ENCODE measurements around the gene VPS26C. TPM values are rescaled to one million over a fixed set of nuclear protein-coding genes. Genes with fewer than 3 reads are reported as not detected.

Gene VPS26C
- total and polyA plus RNA-seq, 2 of the 8 experiments (the other 6 are each of a cell fraction or from before 2014, with no cell fraction given), result 43.5 to 71.6 TPM

DNA sequence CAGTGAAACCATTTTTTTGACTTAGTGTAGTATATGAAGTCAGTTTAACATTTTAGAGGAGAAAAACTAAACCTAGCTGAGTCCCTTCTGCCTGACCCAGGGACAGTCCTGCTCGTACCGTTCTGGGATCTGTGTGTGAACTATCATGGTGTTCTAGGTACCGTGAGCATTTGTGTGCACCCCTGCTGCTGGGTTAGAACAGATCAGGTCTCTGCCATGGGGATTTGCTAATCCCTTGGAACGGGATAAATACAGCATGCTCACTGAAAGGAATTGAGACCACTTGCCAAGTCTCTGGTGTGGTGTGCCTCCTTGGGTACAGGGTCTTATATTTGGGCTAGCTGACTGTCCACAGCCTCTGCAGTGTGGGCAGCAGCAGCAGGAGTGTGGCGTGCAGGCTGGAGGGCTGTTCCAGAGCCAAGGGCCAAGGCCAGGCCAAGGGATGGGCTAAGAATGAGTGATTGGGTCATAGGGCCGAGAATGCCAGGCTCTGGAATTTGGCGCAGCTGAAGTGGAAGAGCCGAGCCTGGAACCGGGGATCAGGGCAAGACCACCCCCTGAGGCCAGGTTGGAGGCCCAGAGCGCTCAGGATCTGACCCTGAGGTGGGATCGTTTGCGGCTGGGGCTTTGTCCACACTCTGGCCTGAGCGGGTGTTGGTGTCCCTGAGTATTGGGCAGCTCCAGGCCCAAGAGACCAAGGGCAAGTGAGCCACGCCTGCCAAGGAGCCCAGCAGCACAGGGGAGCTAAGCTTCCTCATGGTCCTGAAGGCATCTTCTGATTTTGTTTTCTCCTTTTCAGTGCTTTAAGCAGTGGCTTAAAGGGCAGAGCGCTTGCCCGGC, 66.3 kb downstream of the VPS26C start:
- Histone ChIP-seq H3K27me3 (replicated peaks in 1 of 4; ENCODE audit: control insufficient read depth in 3 of 4, extremely low read depth in 1 of 4, insufficient read depth in 3 of 4, low read length in 3 of 4) (no peaks in the 10 kb centered on the region), H3K79me2 (ENCODE audit: control insufficient read depth in 1 of 2, insufficient read depth in 2 of 2, low read length in 2 of 2) (no peaks in the 10 kb centered on the region), H4K5ac (ENCODE audit: insufficient read length, low read depth, low read length) (no peak overlapping the region), H2AFZ (ENCODE audit: low read length) (no peak overlapping the region), H4K91ac (replicated peaks; ENCODE audit: insufficient read length, low read length) (no peak overlapping the region), H3K9me3 (ENCODE audit: insufficient read depth in 2 of 2, low read depth in 1 of 2, low read length in 1 of 2) (no peaks in the 10 kb centered on the region), H4K8ac (ENCODE audit: extremely low read depth, insufficient read depth, low read length) (no peak overlapping the region; the same call in 1 of the 2 replicates), H3K36me3 (ENCODE audit: control insufficient read depth in 2 of 4, insufficient read depth in 4 of 4, low read length in 3 of 4) (peaks cover 0 to 3% (median under 1%) of the 10 kb centered on the region in 4 experiments; a peak in 4 of 8 replicates), H2AK5ac (ENCODE audit: low read depth, low read length) (no peak overlapping the region), H3K23me2 (ENCODE audit: low read depth, low read length) (no peaks in the 10 kb centered on the region), H2BK120ac (replicated peaks; ENCODE audit: low read depth, low read length) (no peak overlapping the region), H4K20me1 (replicated peaks in 1 of 2; ENCODE audit: control insufficient read depth in 1 of 2, insufficient read depth in 2 of 2, low read length in 2 of 2) (no peaks in the 10 kb centered on the region), H2BK15ac (ENCODE audit: low read length) (no peak overlapping the region), H3K4me1 (replicated peaks in 1 of 4; ENCODE audit: control insufficient read depth in 3 of 4, insufficient read depth in 4 of 4, low read length in 3 of 4) (peaks cover 0 to 2% (median 1%) of the 10 kb centered on the region in 4 experiments; a peak in 1 of 7 replicates), H3K23ac (ENCODE audit: insufficient read length) (no peak overlapping the region), H3K14ac (ENCODE audit: insufficient read length) (no peak overlapping the region), H3K27ac (ENCODE audit: low read depth, low read length) (no peak overlapping the region), H3K79me1 (ENCODE audit: low read depth, low read length) (no peaks in the 10 kb centered on the region), H3K9ac (replicated peaks in 1 of 4; ENCODE audit: extremely low read depth in 1 of 4, low read depth in 3 of 4, low read length in 3 of 4) (no peak overlapping the region), H2BK12ac (ENCODE audit: low read depth, low read length) (no peak overlapping the region), H3K56ac (replicated peaks; ENCODE audit: insufficient read length, low read depth, low read length) (no peak overlapping the region), H2BK5ac (ENCODE audit: low read depth, low read length) (no peak overlapping the region), H3K4ac (replicated peaks; ENCODE audit: insufficient read length, low read depth, low read length) (no peak overlapping the region), H3K18ac (ENCODE audit: extremely low read depth, low read length) (no peak overlapping the region), H3K4me2 (ENCODE audit: insufficient read depth in 1 of 2, low read depth in 2 of 2, low read length in 2 of 2) (no peak overlapping the region), H3K4me3 (ENCODE audit: extremely low read depth in 1 of 4, insufficient read depth in 2 of 4, low read depth in 3 of 4, low read length in 4 of 4) (no peak overlapping the region), H2BK20ac (ENCODE audit: low read length) (no peak overlapping the region)
- WGBS, 2 experiments (ENCODE audit: extremely low coverage in 1 of 2, insufficient coverage in 1 of 2, insufficient read length in 1 of 2, insufficient replicate concordance in 2 of 2, low coverage in 1 of 2, low lambda C conversion rate in 2 of 2, missing lambda C conversion rate in 1 of 2), result 93% methylated on average over 16 of the region's 16 CpGs; no CpG with 5 or more reads in 1 of the 2 experiments
- CTCF ChIA-PET (ENCODE audit: partially characterized antibody), result interaction anchor here (0.6 kb wide), 1 partner anchor 7 kb away, joined by 3 read pairs; no protein-coding TSS in a partner anchor
- no peak for TF ChIP-seq JUN (IDR thresholded peaks at IDR 0.05; ENCODE audit: low read depth, low read length)
- POLR2A ChIA-PET (ENCODE audit: partially characterized antibody), result no interaction called here
- no peak for DNase-seq (ENCODE audit: low read depth in 1 of 2, low spot score in 2 of 2)
- FAIRE-seq, result no peak
